Hepatocyte (in vitro differentiated cells): Measurements from ENCODE around the gene TMEM250.

Experiments
- CTCF ChIP-seq: fragments of 200-600 bp; sonication (generic); IDR thresholded peaks from 2 replicates; pipeline ENCODE4 v1.5.1; 2016; ENCODE audit warnings: antibody characterized with exemption, mild to moderate bottlenecking; ENCODE audit not compliant: poor library complexity
- EZH2phosphoT487 ChIP-seq: fragments of 200-600 bp; sonication (generic); IDR thresholded peaks from one replicate; pipeline ENCODE4 v1.6.1; 2018; ENCODE audit warnings: antibody characterized with exemption, mild to moderate bottlenecking, low read depth, moderate library complexity; ENCODE audit not compliant: unreplicated experiment, severe bottlenecking

GRCh38 chr9:136080716-136081112 lies 38.0 kb downstream of the TMEM250 start:
- TF ChIP-seq CTCF (no peak), EZH2phosphoT487 (no peak)
